CD4-positive, alpha-beta memory T cell (primary cell): Measurements from ENCODE around the gene GAREM1. TPM values are rescaled to one million over a fixed set of nuclear protein-coding genes. Genes with fewer than 3 reads are reported as not detected.
A peak's percentile ranks its signal among the peaks of the same experiment; 100 is the strongest.

Source experiments
- CTCF ChIA-PET: fragments of 350-600 bp; sonication (Branson Sonifier 250); formaldehyde crosslinking; loops from one replicate; lab custom pipeline; 2021; ENCODE audit warnings: inconsistent platforms; ENCODE audit not compliant: partially characterized antibody; lab: Charles Lee
- POLR2A ChIA-PET: fragments of 350-600 bp; sonication (Branson Sonifier 250); formaldehyde crosslinking; loops from one replicate; lab custom pipeline; 2021; ENCODE audit not compliant: partially characterized antibody; lab: Charles Lee
- DNase-seq, 5 donors: peaks; one replicate each; pipeline versions ENCODE4 v3.0.0 to v3.0.0-alpha.2; 2020 to 2022; ENCODE audit warnings: mixed read lengths in 1 of 5
- H3K27ac ChIP-seq: one replicate; pipeline ENCODE4 v1.7.0; 2013; ENCODE audit warnings: low read depth, low read length
- H3K27me3 ChIP-seq: 2 replicates; pipeline ENCODE4 v1.7.0; 2013; ENCODE audit warnings: mild to moderate bottlenecking, low read length, moderate library complexity; ENCODE audit not compliant: insufficient read depth
- H3K36me3 ChIP-seq: 2 replicates; pipeline ENCODE4 v1.7.0; 2013; ENCODE audit warnings: mild to moderate bottlenecking, low read length, moderate library complexity; ENCODE audit not compliant: insufficient read depth
- H3K4me1 ChIP-seq: 2 replicates; pipeline ENCODE4 v1.7.0; 2013; ENCODE audit warnings: mild to moderate bottlenecking, low read length, moderate library complexity; ENCODE audit not compliant: insufficient read depth
- H3K4me3 ChIP-seq, 2 donors: one replicate each; pipeline ENCODE4 v1.7.0; 2013; ENCODE audit warnings: low read length in 2 of 2, mild to moderate bottlenecking in 1 of 2
- H3K9me3 ChIP-seq, 2 donors: one replicate each; pipeline ENCODE4 v1.7.0; 2013; ENCODE audit warnings: low read length in 2 of 2, control low read depth in 1 of 2; ENCODE audit not compliant: control insufficient read depth in 1 of 2
- H3K27ac Mint-ChIP-seq, 7 donors: one replicate each; pipeline ENCODE4 v1.8.0; 2020 to 2021; ENCODE audit warnings: mixed read lengths in 7 of 7, mild to moderate bottlenecking in 6 of 7, inconsistent platforms in 3 of 7, moderate library complexity in 3 of 7
- H3K27me3 Mint-ChIP-seq, 2 donors: one replicate each; pipeline ENCODE4 v1.8.0; 2020 to 2021; ENCODE audit warnings: mixed read lengths in 2 of 2
- H3K36me3 Mint-ChIP-seq, 2 donors: one replicate each; pipeline ENCODE4 v1.8.0; 2020 to 2021; ENCODE audit warnings: mixed read lengths in 2 of 2, inconsistent platforms in 1 of 2, mild to moderate bottlenecking in 1 of 2
- H3K4me1 Mint-ChIP-seq, 4 donors: one replicate each; pipeline ENCODE4 v1.8.0; 2020 to 2021; ENCODE audit warnings: mixed read lengths in 4 of 4, mild to moderate bottlenecking in 1 of 4
- H3K4me3 Mint-ChIP-seq, 8 donors: one replicate each; pipeline ENCODE4 v1.8.0; 2020 to 2021; ENCODE audit warnings: mixed read lengths in 8 of 8, mild to moderate bottlenecking in 7 of 8, moderate library complexity in 6 of 8, inconsistent platforms in 3 of 8
- H3K9me3 Mint-ChIP-seq, 8 donors: one replicate each; pipeline ENCODE4 v1.8.0; 2020 to 2021; ENCODE audit warnings: mixed read lengths in 8 of 8, mild to moderate bottlenecking in 5 of 8, inconsistent platforms in 3 of 8, moderate library complexity in 1 of 8
- intact Hi-C: fragments of 100-400 bp; cut with micrococcal nuclease; formaldehyde crosslinking; loops from one replicate; pipeline ENCODE4 v1.15.1; 2023
- polyA plus RNA-seq, 2 donors: library from polyadenylated mRNA; unstranded; fragments of 300-500 nt; fragmentation: Illumina TruSeq; gene quantifications; one replicate each; pipeline ENCODE4 v1.2.3, GENCODE V29; 2021
- total RNA-seq, 2 experiments: library from RNA; stranded (reverse); gene quantifications; one replicate each; pipeline ENCODE4 v1.2.3, GENCODE V29; 2021

The GAREM1 gene
- total and polyA plus RNA-seq, 4 experiments from 2014 or later, result 0.28 to 1.1 (median 0.52) TPM; not detected in 1

DNA sequence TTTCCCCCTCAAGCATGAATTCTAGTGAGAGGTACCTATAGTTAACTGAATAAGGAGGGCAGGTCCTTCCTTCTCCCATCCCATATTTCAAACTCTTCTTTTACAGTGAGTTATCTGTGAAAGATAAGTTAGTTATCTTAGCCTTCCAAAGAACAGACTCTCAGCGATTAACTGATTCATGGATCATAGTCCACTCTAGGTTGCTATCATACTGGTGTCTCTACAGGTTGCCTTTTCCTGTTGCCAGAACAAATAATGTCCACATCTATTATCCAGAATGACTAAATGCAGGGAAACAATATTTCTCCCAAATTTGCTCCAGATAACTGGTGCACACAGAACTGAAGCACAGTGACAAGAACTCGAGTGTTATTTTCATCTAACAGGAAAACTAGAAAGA, 212.5 kb downstream of the GAREM1 start:
- H3K4me1 Mint-ChIP-seq, result peaks cover 0 to 4% (median 0%) of the 10 kb centered on the region in 4 donors
- H3K36me3 Mint-ChIP-seq, result no peaks in the 10 kb centered on the region
- Histone ChIP-seq H3K4me3 (no peak overlapping the region), H3K27ac (no peak overlapping the region), H3K9me3 (no peaks in the 10 kb centered on the region), H3K36me3 (no peaks in the 10 kb centered on the region), H3K27me3 (no peaks in the 10 kb centered on the region), H3K4me1 (no peaks in the 10 kb centered on the region)
- peaks cover 0 to 1% (median 0%) of the 10 kb centered on the region in 8 donors for H3K9me3 Mint-ChIP-seq
- intact Hi-C loops, result no loop called here
- peaks cover 18 to 21% of the 10 kb centered on the region in 2 donors for H3K27me3 Mint-ChIP-seq
- H3K27ac Mint-ChIP-seq, result no peak overlapping the region
- POLR2A ChIA-PET, result no interaction called here
- DNase-seq, result no peak
- H3K4me3 Mint-ChIP-seq, result no peak overlapping the region
- CTCF ChIA-PET, result no interaction called here

DNA sequence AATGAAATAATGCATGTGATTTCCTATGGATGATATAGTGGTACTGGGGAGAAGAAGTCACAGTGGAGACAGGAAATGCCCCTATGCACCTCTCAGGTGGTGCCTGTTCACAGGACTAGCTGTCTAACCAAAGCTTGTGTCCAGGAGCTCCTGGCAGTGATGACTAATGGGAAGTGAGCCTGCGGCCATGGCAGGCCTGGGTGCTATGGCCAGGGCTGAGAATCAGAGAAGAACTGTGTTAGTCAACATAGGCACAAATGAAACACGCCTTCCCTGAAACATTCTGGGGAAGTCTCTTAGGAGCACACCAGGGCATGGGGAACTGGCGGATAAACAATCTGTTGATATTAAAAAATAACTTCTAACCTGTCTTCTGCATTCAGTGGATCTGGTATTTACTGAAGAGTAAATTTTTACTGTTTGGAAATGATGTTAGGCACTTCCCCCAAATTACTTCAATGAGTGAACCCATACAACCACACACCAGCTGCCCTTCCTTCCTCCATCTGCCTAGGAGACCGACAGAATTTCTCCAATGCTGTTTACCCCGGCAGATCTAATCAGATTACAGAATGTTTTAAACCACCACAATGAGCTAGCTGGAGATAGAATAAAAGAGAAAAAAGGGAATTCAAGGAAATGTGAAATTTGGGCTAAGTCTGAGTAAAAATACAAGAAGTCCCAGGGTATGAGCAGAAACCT, 213.4 kb downstream of the GAREM1 start:
- intact Hi-C loops, result no loop called here
- Histone ChIP-seq H3K27ac (no peak overlapping the region), H3K27me3 (no peaks in the 10 kb centered on the region), H3K4me1 (no peaks in the 10 kb centered on the region), H3K4me3 (no peak overlapping the region), H3K36me3 (no peaks in the 10 kb centered on the region), H3K9me3 (no peaks in the 10 kb centered on the region)
- no peak for DNase-seq
- Mint-ChIP-seq H3K27me3 (peaks cover 19 to 20% of the 10 kb centered on the region in 2 donors), H3K4me3 (peak overlapping the region in 1 of 8 donors; percentile 21), H3K4me1 (peaks cover 0 to 4% (median 0%) of the 10 kb centered on the region in 4 donors), H3K27ac (no peak overlapping the region), H3K9me3 (peaks cover 0 to 1% (median 0%) of the 10 kb centered on the region in 8 donors), H3K36me3 (no peaks in the 10 kb centered on the region)
- CTCF ChIA-PET, result no interaction called here
- POLR2A ChIA-PET, result no interaction called here

DNA sequence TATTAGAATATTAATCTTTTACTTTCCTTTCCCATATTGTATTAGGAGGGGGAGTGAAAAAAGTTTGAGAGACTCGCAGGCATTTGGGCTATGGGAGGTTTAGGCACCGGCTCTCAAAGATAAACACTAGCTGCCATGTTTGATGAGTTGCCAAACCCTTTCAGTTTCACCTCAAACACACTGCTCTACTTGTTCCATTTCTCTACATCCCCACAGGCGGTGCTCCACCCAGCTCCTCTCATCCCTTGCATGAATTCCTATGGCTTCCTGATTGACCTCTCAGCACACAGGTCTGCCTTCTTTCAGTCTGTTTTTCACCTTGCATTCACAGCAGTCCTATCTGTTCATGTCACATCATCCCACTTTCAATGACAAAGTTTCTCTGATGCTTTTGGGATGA, 215.1 kb downstream of the GAREM1 start:
- ChIA-PET POLR2A (no interaction called here), CTCF (interaction anchor here (0.8 kb wide), 1 partner anchor 10 kb away, joined by 3 read pairs; no protein-coding TSS in a partner anchor)
- Mint-ChIP-seq H3K27me3 (peaks cover 17 to 21% of the 10 kb centered on the region in 2 donors), H3K4me1 (peaks cover 0 to 4% (median 0%) of the 10 kb centered on the region in 4 donors), H3K27ac (no peak overlapping the region), H3K4me3 (no peak overlapping the region), H3K36me3 (no peaks in the 10 kb centered on the region), H3K9me3 (peaks cover 0 to 1% (median 0%) of the 10 kb centered on the region in 8 donors)
- Histone ChIP-seq H3K4me1 (no peaks in the 10 kb centered on the region), H3K4me3 (no peak overlapping the region), H3K36me3 (no peaks in the 10 kb centered on the region), H3K27me3 (no peaks in the 10 kb centered on the region), H3K27ac (no peak overlapping the region), H3K9me3 (no peaks in the 10 kb centered on the region)
- intact Hi-C loops, result no loop called here
- DNase-seq, result no peak

DNA sequence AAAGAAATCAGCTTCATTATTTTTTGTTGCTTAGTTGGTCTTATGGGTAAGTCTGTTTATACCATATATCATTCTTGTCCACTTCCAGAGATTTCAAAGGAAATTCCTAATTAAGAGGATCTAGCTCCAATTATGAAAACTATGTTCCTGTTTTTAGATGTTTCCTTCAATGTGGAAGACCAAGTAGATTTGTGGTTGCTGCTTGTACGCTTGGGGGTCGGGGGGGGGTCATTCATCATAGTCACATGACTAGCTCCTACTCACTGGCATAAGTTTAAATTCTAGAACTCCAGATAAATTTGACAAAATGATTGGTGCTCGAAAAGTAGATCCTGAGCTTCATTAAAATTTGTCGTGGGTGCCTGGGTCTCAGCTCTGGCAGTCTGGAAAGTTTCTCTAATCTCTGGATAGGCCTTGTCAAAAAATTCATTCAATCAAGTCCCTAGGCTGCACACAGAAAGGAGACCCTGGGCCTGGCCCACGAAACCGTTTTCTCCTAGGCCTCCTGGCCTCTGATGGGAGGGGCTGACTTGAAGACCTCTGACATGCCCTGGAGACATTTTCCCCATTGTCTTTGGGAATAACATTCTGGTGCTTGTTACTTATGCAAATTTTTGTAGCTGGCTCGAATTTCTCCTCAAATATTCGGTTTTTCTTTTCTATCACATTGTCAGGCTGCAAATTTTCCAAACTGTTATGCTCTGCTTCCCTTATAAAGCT, 218.4 kb downstream of the GAREM1 start:
- peaks cover 26 to 27% of the 10 kb centered on the region in 2 donors for H3K27me3 Mint-ChIP-seq
- H3K27ac ChIP-seq, result no peak overlapping the region
- intact Hi-C loops, result no loop called here
- no peaks in the 10 kb centered on the region for H3K36me3 ChIP-seq
- H3K9me3 ChIP-seq, result no peaks in the 10 kb centered on the region
- H3K9me3 Mint-ChIP-seq, result no peaks in the 10 kb centered on the region
- no peak overlapping the region for H3K4me3 ChIP-seq
- H3K27me3 ChIP-seq, result no peaks in the 10 kb centered on the region
- CTCF ChIA-PET, result interaction anchor here (1.1 kb wide), 2 partner anchors 19 to 22 kb away, joined by 3 to 4 read pairs; no protein-coding TSS in a partner anchor
- no peak for DNase-seq
- H3K4me1 Mint-ChIP-seq, result no peaks in the 10 kb centered on the region
- no peaks in the 10 kb centered on the region for H3K4me1 ChIP-seq
- H3K4me3 Mint-ChIP-seq, result no peak overlapping the region
- H3K36me3 Mint-ChIP-seq, result no peaks in the 10 kb centered on the region
- H3K27ac Mint-ChIP-seq, result no peak overlapping the region
- POLR2A ChIA-PET, result no interaction called here

DNA sequence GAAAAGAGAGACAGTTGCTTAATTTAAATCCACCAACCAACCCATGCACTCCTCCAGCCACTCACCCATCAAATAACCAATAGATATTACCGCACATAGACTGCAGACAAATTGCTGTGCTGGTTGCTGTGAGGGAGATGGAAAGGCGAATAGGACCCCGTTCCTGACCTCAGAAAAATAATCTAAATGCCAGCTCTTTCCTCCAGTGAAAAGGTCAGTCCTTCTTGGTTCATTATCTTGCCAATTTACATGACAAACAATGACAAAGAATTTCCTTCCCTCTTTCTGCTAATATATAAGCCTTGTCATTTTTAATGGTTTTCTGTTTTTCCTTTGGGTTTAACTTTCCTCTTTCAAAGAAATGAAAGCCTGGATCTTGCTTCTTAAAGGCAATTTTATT, 219.2 kb downstream of the GAREM1 start:
- DNase-seq, result no peak
- Mint-ChIP-seq H3K4me3 (no peak overlapping the region), H3K36me3 (no peaks in the 10 kb centered on the region), H3K27ac (no peak overlapping the region), H3K4me1 (no peaks in the 10 kb centered on the region), H3K9me3 (no peaks in the 10 kb centered on the region), H3K27me3 (peaks cover 22 to 26% of the 10 kb centered on the region in 2 donors)
- Histone ChIP-seq H3K9me3 (no peaks in the 10 kb centered on the region), H3K4me3 (no peak overlapping the region), H3K36me3 (no peaks in the 10 kb centered on the region), H3K4me1 (no peaks in the 10 kb centered on the region), H3K27ac (no peak overlapping the region), H3K27me3 (no peaks in the 10 kb centered on the region)
- intact Hi-C loops, result no loop called here
- POLR2A ChIA-PET, result no interaction called here
- CTCF ChIA-PET, result interaction anchor here (1.1 kb wide), 2 partner anchors 20 to 23 kb away, joined by 3 to 4 read pairs; no protein-coding TSS in a partner anchor

DNA sequence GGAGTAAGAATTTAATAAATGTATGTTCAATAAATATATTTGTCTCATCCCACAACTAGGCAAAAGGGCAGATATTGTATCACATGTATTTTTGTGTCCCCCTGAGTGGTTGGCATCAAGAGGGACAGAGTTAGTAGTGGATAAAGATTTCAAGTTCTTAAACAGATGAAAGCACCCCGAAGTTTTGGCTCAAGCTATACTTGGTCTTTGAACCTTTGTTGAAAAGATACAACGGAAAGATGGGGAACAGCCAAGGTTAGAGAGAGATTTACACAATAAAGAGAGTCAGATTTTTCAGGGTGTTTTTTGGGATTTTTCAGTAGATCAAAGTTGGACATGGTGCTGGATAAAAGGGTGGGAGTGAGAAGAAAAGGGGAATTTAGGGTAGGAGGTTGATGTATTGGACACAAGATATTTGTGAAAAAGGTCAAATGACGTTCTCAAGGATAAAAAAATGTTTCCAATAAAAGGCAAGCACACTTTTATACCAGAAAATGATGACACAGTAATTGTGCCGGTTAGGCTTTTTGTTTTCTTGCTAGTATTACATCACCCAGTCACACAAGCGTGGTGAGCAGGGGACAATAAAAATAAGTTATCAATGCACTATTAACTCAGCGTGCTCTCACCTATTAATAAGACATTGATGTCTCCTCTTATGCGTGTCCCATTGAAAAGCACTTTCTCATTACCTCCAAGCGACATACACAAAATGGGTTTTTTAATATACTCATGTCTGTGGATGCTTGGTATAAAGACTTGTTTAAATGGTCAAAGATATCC, 221.3 kb downstream of the GAREM1 start:
- intact Hi-C loops, result no loop called here
- POLR2A ChIA-PET, result no interaction called here
- H3K36me3 Mint-ChIP-seq, result no peaks in the 10 kb centered on the region
- H3K27me3 Mint-ChIP-seq, result peaks cover 21 to 24% of the 10 kb centered on the region in 2 donors
- CTCF ChIA-PET, result interaction anchor here (1.1 kb wide), 1 partner anchor 11 kb away, joined by 4 read pairs; no protein-coding TSS in a partner anchor
- H3K27ac ChIP-seq, result no peak overlapping the region
- no peaks in the 10 kb centered on the region for H3K9me3 ChIP-seq
- no peak overlapping the region for H3K4me3 Mint-ChIP-seq
- H3K27ac Mint-ChIP-seq, result no peak overlapping the region
- no peak overlapping the region for H3K4me3 ChIP-seq
- H3K36me3 ChIP-seq, result no peaks in the 10 kb centered on the region
- H3K9me3 Mint-ChIP-seq, result no peaks in the 10 kb centered on the region
- no peaks in the 10 kb centered on the region for H3K4me1 ChIP-seq
- no peaks in the 10 kb centered on the region for H3K27me3 ChIP-seq
- no peak for DNase-seq
- H3K4me1 Mint-ChIP-seq, result no peaks in the 10 kb centered on the region

DNA sequence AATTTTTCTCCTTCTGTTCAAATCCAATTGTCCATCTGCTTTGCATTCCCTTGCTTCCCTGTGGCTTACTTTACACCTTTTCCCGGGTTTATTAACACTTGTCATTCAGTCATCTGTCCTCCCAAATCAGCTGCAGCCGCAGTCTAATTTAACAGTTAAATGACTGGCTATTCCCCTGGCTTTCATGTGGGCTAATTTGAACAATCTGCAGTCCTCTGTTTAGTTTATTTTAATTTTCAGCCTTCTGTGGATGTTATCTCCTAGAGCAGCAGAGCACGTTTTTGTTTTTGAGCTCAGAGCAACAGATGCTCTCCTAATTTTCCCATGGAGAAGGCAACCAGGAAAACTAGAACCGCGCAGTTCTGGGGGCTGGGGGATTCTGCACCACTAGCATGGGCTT, 225.8 kb downstream of the GAREM1 start:
- Histone ChIP-seq H3K4me3 (no peak overlapping the region), H3K27ac (no peak overlapping the region), H3K27me3 (no peaks in the 10 kb centered on the region), H3K4me1 (no peaks in the 10 kb centered on the region), H3K9me3 (no peaks in the 10 kb centered on the region), H3K36me3 (no peaks in the 10 kb centered on the region)
- Mint-ChIP-seq H3K27me3 (peaks cover 9 to 14% of the 10 kb centered on the region in 2 donors), H3K4me1 (no peaks in the 10 kb centered on the region), H3K4me3 (no peak overlapping the region), H3K9me3 (no peaks in the 10 kb centered on the region), H3K27ac (no peak overlapping the region), H3K36me3 (no peaks in the 10 kb centered on the region)
- intact Hi-C loops, result no loop called here
- POLR2A ChIA-PET, result no interaction called here
- DNase-seq, result no peak
- CTCF ChIA-PET, result no interaction called here
